Ishikawa (cell line): ENCODE data around the gene NOM1.

Source experiments
- FOXM1 ChIP-seq: IDR thresholded peaks from 2 replicates; pipeline ENCODE4 v1.6.1; 2012; ENCODE audit warnings: low read depth, borderline replicate concordance
- MAX ChIP-seq: IDR thresholded peaks from 2 replicates; pipeline ENCODE4 v1.6.1; 2012
- YY1 ChIP-seq: IDR thresholded peaks from 2 replicates; pipeline ENCODE4 v1.6.1; 2012; ENCODE audit warnings: low read depth

- TF ChIP-seq MAX (no peak), FOXM1 (no peak), YY1 (no peak)
These were observed 71.8 kb downstream of the NOM1 start for GRCh38 chr7:157021071-157021870.
